BLaER1 treated with 17β-estradiol and CSF1 and Interleukin-3, amounts not matched to agents 10 nM and 100 nM (cell line): ENCODE measurements around the gene WDR11.
A peak's percentile ranks its signal among the peaks of the same experiment; 100 is the strongest.

ENCODE experiments used
- H3K27ac ChIP-seq, 11 experiments: shearing (Covaris generic); formaldehyde crosslinking; 2 replicates each; pipeline ENCODE4 v1.8.1; 2022
- H3K27me3 ChIP-seq, 11 experiments: shearing (Covaris generic); formaldehyde crosslinking; 2 replicates each; pipeline ENCODE4 v1.8.1; 2022
- H3K36me3 ChIP-seq, 11 experiments: shearing (Covaris generic); formaldehyde crosslinking; 2 replicates each; pipeline ENCODE4 v1.8.1; 2022
- H3K4me1 ChIP-seq, 10 experiments: shearing (Covaris generic); formaldehyde crosslinking; 2 replicates each; pipeline ENCODE4 v1.8.1; 2022
- H3K4me2 ChIP-seq, 11 experiments: shearing (Covaris generic); formaldehyde crosslinking; 2 replicates each; pipeline ENCODE4 v1.8.1; 2022
- H3K4me3 ChIP-seq, 10 experiments: shearing (Covaris generic); formaldehyde crosslinking; 2 replicates each; pipeline ENCODE4 v1.8.1; 2022
- H3K9ac ChIP-seq, 11 experiments: shearing (Covaris generic); formaldehyde crosslinking; 2 replicates each; pipeline ENCODE4 v1.8.1; 2022
- H3K9me3 ChIP-seq, 11 experiments: shearing (Covaris generic); formaldehyde crosslinking; replicated peaks in 1 of 11; 2 replicates each; pipeline ENCODE4 v1.8.1; 2022
- H4K20me1 ChIP-seq, 11 experiments: shearing (Covaris generic); formaldehyde crosslinking; 2 replicates each; pipeline ENCODE4 v1.8.1; 2022
- Cebpa-rat ChIP-seq, 11 experiments: shearing (Covaris generic); IDR thresholded peaks; 2 replicates each; pipeline ENCODE4 v1.8.1; 2022

Gene WDR11

GRCh38 chr10:120850911-120851865 is at the start of gene WDR11:
WDR11 (plus strand) TSS chr10:120851362; CDS start chr10:120851421, 59 bp downstream.
- Histone ChIP-seq H3K9ac (peak within 1 kb of the TSS; percentile 83 to 92 (median 90)), H3K4me3 (peak within 1 kb of the TSS; percentile 69 to 93 (median 78)), H3K9me3 (peaks cover 0 to 11% (median 4%) of the 10 kb centered on the region in 11 experiments; a peak in 6 of 22 replicates), H3K27me3 (no peaks in the 10 kb centered on the region), H3K4me1 (peaks cover 17 to 40% (median 20%) of the 10 kb centered on the region in 10 experiments), H4K20me1 (peaks cover 0 to 25% (median 0%) of the 10 kb centered on the region in 11 experiments; a peak in 4 of 22 replicates), H3K36me3 (peaks cover 15 to 33% (median 28%) of the 10 kb centered on the region in 11 experiments), H3K4me2 (peak within 1 kb of the TSS; percentile 80 to 95 (median 86)), H3K27ac (peak within 1 kb of the TSS; percentile 79 to 95 (median 90))
- no peak for TF ChIP-seq Cebpa-rat (IDR thresholded peaks at IDR 0.05)

DNA sequence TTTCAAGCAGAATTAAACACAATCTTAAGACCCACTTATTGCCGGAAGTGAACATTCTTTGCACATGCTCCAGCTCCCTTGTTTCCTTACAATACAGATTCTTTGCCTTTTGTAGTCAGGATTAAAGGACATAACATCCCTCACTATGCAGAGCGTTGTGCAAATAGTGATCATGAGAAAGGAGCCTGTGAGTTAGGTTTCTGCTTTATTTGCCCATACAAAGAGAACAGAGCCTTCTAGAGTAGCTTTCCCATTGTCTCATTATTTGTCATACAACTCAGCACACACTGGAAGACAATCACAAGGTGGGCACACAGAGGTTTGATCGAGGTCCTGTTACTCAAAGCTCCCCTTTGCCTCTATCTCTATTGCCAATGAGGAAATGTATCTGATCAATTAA is 48.2 kb upstream of the WDR11 start:
- no peak overlapping the region for H3K27ac ChIP-seq

GRCh38 chr10:120803972-120804371 is 47.2 kb upstream of the WDR11 start:
- no peaks in the 10 kb centered on the region for H3K27me3 ChIP-seq
- TF ChIP-seq Cebpa-rat (IDR thresholded peaks at IDR 0.05) = peak in 3 of 11 experiments; percentile 53 to 68 (median 63); a peak in 4 of 22 replicates

More for the DNA sequence above, 48.2 kb upstream of the WDR11 start:
- Histone ChIP-seq H3K4me3 (no peak overlapping the region), H3K27me3 (no peaks in the 10 kb centered on the region), H4K20me1 (no peaks in the 10 kb centered on the region), H3K4me2 (peak overlapping the region in 3 of 11 experiments; percentile 43 to 64 (median 51); a peak in 3 of 22 replicates), H3K4me1 (peaks cover 0 to 35% (median 2%) of the 10 kb centered on the region in 10 experiments; a peak in 8 of 20 replicates), H3K9me3 (peaks cover 0 to 8% (median 7%) of the 10 kb centered on the region in 11 experiments; a peak in 17 of 22 replicates), H3K36me3 (no peaks in the 10 kb centered on the region), H3K9ac (no peak overlapping the region)
- no peak for TF ChIP-seq Cebpa-rat (IDR thresholded peaks at IDR 0.05)

DNA sequence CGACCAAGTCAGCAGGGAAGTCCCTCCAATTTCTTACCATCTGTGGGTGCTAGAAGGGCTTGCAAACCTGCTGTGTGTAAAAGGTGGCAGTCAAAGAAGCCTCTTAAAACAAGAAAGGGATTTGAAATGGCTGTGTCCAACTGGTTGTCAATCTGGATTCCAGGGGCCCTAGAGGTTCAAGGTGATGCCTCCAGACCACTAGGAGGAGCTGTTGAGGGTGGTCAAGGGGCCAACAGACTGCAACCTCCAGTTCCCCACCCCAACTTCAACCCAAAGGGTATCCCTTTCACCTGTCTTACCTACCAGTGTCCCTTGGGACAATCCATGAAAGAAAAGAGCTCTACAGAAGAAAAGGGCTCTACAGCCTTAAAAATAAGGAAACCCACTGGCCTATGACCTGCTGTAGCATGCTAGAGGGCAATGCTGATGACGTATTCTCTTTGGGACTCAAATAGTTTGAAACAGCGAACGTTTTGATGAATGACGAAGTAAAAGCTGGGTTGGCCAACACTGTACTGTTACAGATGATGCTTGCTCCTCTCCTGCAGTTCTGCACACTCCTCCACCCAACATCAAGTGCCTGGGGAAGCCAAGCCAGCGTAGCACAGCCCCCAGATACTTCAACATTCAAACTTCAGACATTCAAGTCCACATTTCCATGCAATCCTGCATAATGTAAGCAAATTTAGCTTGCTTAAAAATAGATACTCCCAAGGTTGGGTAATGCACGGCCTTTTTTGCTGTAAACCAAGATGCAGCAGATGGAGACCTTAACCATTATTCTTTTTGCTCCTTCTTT is 45.9 kb upstream of the WDR11 start:
- TF ChIP-seq Cebpa-rat (IDR thresholded peaks at IDR 0.05) = no peak
- Histone ChIP-seq H3K9me3 (no peaks in the 10 kb centered on the region), H3K27me3 (no peaks in the 10 kb centered on the region)

More at GRCh38 chr10:120803972-120804371, 47.2 kb upstream of the WDR11 start:
- Histone ChIP-seq H4K20me1 (no peaks in the 10 kb centered on the region), H3K36me3 (no peaks in the 10 kb centered on the region), H3K4me1 (peaks cover 0 to 35% (median 2%) of the 10 kb centered on the region in 10 experiments; a peak in 8 of 20 replicates), H3K27ac (no peak overlapping the region; a peak in 1 of 22 replicates), H3K9me3 (no peaks in the 10 kb centered on the region), H3K4me3 (no peak overlapping the region), H3K4me2 (peak overlapping the region in 5 of 11 experiments; percentile 39 to 64 (median 46); a peak in 9 of 22 replicates), H3K9ac (no peak overlapping the region)

DNA sequence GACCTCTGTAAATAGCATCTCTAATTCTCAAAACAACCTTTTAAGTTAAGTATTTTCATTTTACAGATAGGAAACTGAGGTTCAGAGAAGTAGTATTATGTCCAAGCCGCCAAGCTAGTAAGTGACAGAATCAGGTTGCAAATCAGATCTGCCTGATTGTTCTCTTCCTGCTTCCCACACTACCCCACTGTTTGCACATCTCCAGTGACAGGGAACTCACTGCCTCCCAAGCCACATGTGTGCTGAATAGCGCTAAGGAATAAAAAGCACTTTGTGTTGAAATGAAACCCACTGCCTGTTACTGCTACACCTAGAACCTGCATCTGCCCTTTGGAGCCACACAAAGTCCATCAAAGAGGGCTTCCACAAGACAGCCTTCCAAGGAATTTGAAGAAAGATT is 45.1 kb upstream of the WDR11 start:
- Histone ChIP-seq H3K27me3 (no peaks in the 10 kb centered on the region), H3K36me3 (no peaks in the 10 kb centered on the region), H3K4me3 (no peak overlapping the region), H3K9ac (no peak overlapping the region), H3K27ac (no peak overlapping the region), H3K9me3 (no peaks in the 10 kb centered on the region), H3K4me1 (peaks cover 0 to 32% (median 2%) of the 10 kb centered on the region in 10 experiments; a peak in 8 of 20 replicates), H4K20me1 (no peaks in the 10 kb centered on the region), H3K4me2 (no peak overlapping the region)
- no peak for TF ChIP-seq Cebpa-rat (IDR thresholded peaks at IDR 0.05)

More for the DNA sequence above, 45.9 kb upstream of the WDR11 start:
- H3K4me3 ChIP-seq = no peak overlapping the region
- H3K9ac ChIP-seq = no peak overlapping the region
- H3K36me3 ChIP-seq = no peaks in the 10 kb centered on the region
- no peaks in the 10 kb centered on the region for H4K20me1 ChIP-seq
- peaks cover 0 to 28% (median 2%) of the 10 kb centered on the region in 10 experiments; a peak in 8 of 20 replicates for H3K4me1 ChIP-seq
- H3K4me2 ChIP-seq = no peak overlapping the region
- no peak overlapping the region for H3K27ac ChIP-seq

DNA sequence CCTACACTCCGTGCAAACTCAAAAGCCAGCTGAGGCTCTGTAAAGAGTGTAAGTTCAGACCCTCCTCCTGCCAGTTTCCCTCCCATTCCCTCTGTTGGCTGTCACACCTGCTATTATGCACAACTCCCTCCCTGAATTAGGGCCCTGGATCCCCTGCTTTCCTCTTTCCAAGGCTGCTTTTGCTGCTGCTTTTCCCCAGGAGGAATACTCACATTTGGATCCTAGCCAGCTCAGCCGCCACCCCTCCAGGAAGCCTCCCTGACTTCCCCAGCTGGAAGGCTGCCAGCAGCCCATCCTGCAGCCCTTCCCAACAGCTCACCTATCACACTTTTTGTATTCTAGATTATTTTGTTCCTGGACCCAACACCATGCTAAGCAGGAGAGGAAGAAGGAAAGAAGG is 40.9 kb upstream of the WDR11 start:
- H3K9me3 ChIP-seq = peaks cover 0 to 13% (median 0%) of the 10 kb centered on the region in 11 experiments; a peak in 9 of 22 replicates
- no peaks in the 10 kb centered on the region for H3K27me3 ChIP-seq
- no peaks in the 10 kb centered on the region for H4K20me1 ChIP-seq
- H3K4me3 ChIP-seq = no peak overlapping the region
- H3K36me3 ChIP-seq = no peaks in the 10 kb centered on the region
- peak overlapping the region in 3 of 11 experiments; percentile 31 to 58 (median 49); a peak in 6 of 22 replicates for H3K4me2 ChIP-seq
- H3K4me1 ChIP-seq = peaks cover 0 to 17% (median 0%) of the 10 kb centered on the region in 10 experiments; a peak in 6 of 20 replicates
- no peak overlapping the region for H3K27ac ChIP-seq
- H3K9ac ChIP-seq = no peak overlapping the region
- no peak for TF ChIP-seq Cebpa-rat (IDR thresholded peaks at IDR 0.05)

DNA sequence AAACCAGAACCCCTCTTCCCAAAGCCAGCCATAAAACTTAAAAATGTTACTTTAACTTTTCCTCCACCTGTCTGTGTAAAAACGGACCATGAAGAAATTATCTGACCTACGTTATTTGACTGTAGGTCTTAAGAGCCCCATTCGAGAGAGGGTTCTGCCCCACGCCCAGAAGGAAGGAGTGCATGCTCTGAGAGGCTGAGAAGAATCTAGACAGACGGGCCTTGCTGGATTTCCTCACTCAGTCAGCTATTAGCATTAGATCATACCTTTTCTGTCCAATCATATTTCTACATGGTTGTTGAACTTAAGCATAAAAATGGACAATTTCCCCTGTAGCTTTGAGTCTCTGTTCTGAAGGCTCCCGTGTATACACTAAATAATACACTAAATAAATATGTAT is 38.1 kb upstream of the WDR11 start:
- no peak overlapping the region for H3K4me2 ChIP-seq
- H3K4me1 ChIP-seq = peaks cover 0 to 30% (median 0%) of the 10 kb centered on the region in 10 experiments; a peak in 6 of 20 replicates
- no peaks in the 10 kb centered on the region for H4K20me1 ChIP-seq
- TF ChIP-seq Cebpa-rat (IDR thresholded peaks at IDR 0.05) = no peak
- H3K9me3 ChIP-seq = peaks cover 0 to 25% (median 0%) of the 10 kb centered on the region in 11 experiments; a peak in 9 of 22 replicates
- no peaks in the 10 kb centered on the region for H3K27me3 ChIP-seq
- H3K36me3 ChIP-seq = no peaks in the 10 kb centered on the region
- H3K9ac ChIP-seq = no peak overlapping the region
- H3K27ac ChIP-seq = no peak overlapping the region
- no peak overlapping the region for H3K4me3 ChIP-seq

DNA sequence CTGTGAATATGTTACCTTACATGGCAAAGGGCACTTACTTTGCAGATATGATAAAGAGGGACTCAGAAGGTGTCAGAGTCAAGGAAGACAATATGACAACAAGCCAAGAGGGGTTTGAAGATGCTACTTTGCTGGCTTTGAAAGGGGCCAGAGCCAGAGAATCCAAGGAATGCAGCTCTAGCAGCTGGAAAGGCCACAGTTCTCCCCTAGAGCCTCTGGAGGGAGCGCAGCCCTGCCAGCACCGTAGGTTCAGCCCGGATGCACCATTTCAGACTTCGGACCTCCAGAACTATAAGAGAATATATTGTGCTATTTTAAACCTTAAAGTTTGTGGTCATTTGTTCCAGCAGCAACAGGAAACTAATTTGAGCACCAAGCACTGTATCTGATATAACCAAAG is 32.9 kb upstream of the WDR11 start:
- peaks cover 0 to 34% (median 0%) of the 10 kb centered on the region in 10 experiments; a peak in 6 of 20 replicates for H3K4me1 ChIP-seq
- H3K27me3 ChIP-seq = no peaks in the 10 kb centered on the region
- no peaks in the 10 kb centered on the region for H3K36me3 ChIP-seq
- H3K4me2 ChIP-seq = no peak overlapping the region
- H3K9me3 ChIP-seq = peaks cover 0 to 25% (median 0%) of the 10 kb centered on the region in 11 experiments; a peak in 9 of 22 replicates
- TF ChIP-seq Cebpa-rat (IDR thresholded peaks at IDR 0.05) = no peak
- no peak overlapping the region for H3K27ac ChIP-seq
- H3K9ac ChIP-seq = no peak overlapping the region
- no peak overlapping the region for H3K4me3 ChIP-seq
- no peaks in the 10 kb centered on the region for H4K20me1 ChIP-seq
